Natural killer cell (primary cell): ENCODE measurements around the gene CBY1. TPM values are rescaled to one million over a fixed set of nuclear protein-coding genes. Genes with fewer than 3 reads are reported as not detected.

ENCODE experiments used
- ATAC-seq, 3 donors: fragments of 150-1000 bp in 2 of 3; fragments of 200-7000 bp in 1 of 3; cut with Tn5 transposase; 1 replicate in 1 of 3; 2 replicates in 2 of 3; pipeline ENCODE4 v1.10.0; 2021; ENCODE audit warnings: mild to moderate bottlenecking in 2 of 3, moderate library complexity in 2 of 3
- DNase-seq, 2 donors: peaks; one replicate each; pipeline versions ENCODE4 v3.0.0 to v3.0.0-alpha.2; 2013 to 2021; ENCODE audit warnings: mixed read lengths in 1 of 2
- H3K27ac ChIP-seq: one replicate; pipeline ENCODE4 v1.5.1; 2013; ENCODE audit warnings: mild to moderate bottlenecking, low read length
- H3K27me3 ChIP-seq: one replicate; pipeline ENCODE4 v1.6.1; 2013; ENCODE audit warnings: low read length; ENCODE audit not compliant: control insufficient read depth, insufficient read depth
- H3K36me3 ChIP-seq: one replicate; pipeline ENCODE4 v1.6.1; 2013; ENCODE audit warnings: low read length; ENCODE audit not compliant: control insufficient read depth, insufficient read depth
- H3K4me1 ChIP-seq: one replicate; pipeline ENCODE4 v1.6.1; 2013; ENCODE audit warnings: low read length; ENCODE audit not compliant: control insufficient read depth, insufficient read depth
- H3K4me3 ChIP-seq: one replicate; pipeline ENCODE4 v1.5.1; 2013; ENCODE audit warnings: low read length
- H3K9me3 ChIP-seq: one replicate; pipeline ENCODE4 v1.6.1; 2013; ENCODE audit warnings: low read length; ENCODE audit not compliant: control insufficient read depth, insufficient read depth
- H3K27ac Mint-ChIP-seq, 2 donors: one replicate each; pipeline ENCODE4 v1.8.0; 2022; ENCODE audit warnings: mild to moderate bottlenecking in 2 of 2, mixed read lengths in 2 of 2, moderate library complexity in 1 of 2
- H3K27me3 Mint-ChIP-seq, 2 donors: one replicate each; pipeline ENCODE4 v1.8.0; 2022; ENCODE audit warnings: low read depth in 2 of 2, mixed read lengths in 2 of 2
- H3K36me3 Mint-ChIP-seq: one replicate; pipeline ENCODE4 v1.8.0; 2022; ENCODE audit warnings: mixed read lengths
- H3K4me1 Mint-ChIP-seq, 2 donors: one replicate each; pipeline ENCODE4 v1.8.0; 2022; ENCODE audit warnings: mixed read lengths in 2 of 2
- H3K4me3 Mint-ChIP-seq: one replicate; pipeline ENCODE4 v1.8.0; 2022; ENCODE audit warnings: mild to moderate bottlenecking, moderate library complexity, mixed read lengths
- H3K9me3 Mint-ChIP-seq, 2 donors: one replicate each; pipeline ENCODE4 v1.8.0; 2022; ENCODE audit warnings: mixed read lengths in 2 of 2
- WGBS: methylation state at CpG from one replicate; pipeline ENCODE4 v1.1.7; 2013; ENCODE audit warnings: missing lambda C conversion rate; ENCODE audit not compliant: insufficient coverage; 5-methylcytosine and 5-hydroxymethylcytosine counted together
- intact Hi-C: fragments of 100-400 bp; cut with micrococcal nuclease; formaldehyde crosslinking; loops from one replicate; pipeline ENCODE4 v1.14.2; 2022
- total RNA-seq, 4 donors: library from RNA; stranded (reverse); fragments of 120-200 nt in 1 of 4; gene quantifications; one replicate each; pipeline versions ENCODE4 v1.2.3 to v1.2.4, GENCODE V29; 2013 to 2022
- TF ChIP-seq, protein P1 (sequence below): fragments of 200-600 bp; IDR thresholded peaks from one replicate; pipeline ENCODE4 v1.8.0; 2022; ENCODE audit warnings: antibody characterized with exemption

The CBY1 gene
- total RNA-seq, 3 donors from 2014 or later (not counting 1 experiment from before 2014, with no cell fraction given): 8.2 to 10.9 (median 10.8) TPM

DNA sequence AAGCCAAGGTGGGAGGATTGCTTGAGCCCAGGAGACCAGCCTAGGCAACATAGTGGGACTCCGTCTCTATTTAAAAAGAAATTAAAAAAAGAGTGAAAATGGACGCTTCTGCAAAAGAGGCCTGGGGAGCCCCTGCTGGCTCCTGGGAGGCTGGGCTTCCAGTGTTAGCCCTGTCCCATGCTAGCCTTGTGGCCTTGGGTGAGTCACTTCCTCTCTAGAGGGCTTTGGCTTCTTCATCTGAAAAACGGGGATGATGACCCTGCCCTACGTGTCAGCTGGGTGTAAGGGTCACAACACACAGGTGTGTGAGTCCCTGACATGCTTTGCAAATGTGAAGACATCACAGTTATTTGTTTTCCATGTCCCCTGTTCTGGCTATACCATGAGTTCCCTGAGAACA is 33.1 kb upstream of the CBY1 start:
- Histone ChIP-seq H3K4me3 (no peak overlapping the region), H3K27ac (no peak overlapping the region), H3K27me3 (no peaks in the 10 kb centered on the region), H3K36me3 (no peaks in the 10 kb centered on the region), H3K9me3 (no peaks in the 10 kb centered on the region), H3K4me1 (no peaks in the 10 kb centered on the region)
- intact Hi-C loops: no loop called here
- Mint-ChIP-seq H3K36me3 (peaks cover 5% of the 10 kb centered on the region), H3K9me3 (peaks cover under 1 to 1% of the 10 kb centered on the region in 2 donors), H3K27ac (no peak overlapping the region), H3K4me1 (no peaks in the 10 kb centered on the region), H3K27me3 (peaks cover 5 to 7% of the 10 kb centered on the region in 2 donors), H3K4me3 (no peak overlapping the region)
- TF ChIP-seq, protein P1, sequence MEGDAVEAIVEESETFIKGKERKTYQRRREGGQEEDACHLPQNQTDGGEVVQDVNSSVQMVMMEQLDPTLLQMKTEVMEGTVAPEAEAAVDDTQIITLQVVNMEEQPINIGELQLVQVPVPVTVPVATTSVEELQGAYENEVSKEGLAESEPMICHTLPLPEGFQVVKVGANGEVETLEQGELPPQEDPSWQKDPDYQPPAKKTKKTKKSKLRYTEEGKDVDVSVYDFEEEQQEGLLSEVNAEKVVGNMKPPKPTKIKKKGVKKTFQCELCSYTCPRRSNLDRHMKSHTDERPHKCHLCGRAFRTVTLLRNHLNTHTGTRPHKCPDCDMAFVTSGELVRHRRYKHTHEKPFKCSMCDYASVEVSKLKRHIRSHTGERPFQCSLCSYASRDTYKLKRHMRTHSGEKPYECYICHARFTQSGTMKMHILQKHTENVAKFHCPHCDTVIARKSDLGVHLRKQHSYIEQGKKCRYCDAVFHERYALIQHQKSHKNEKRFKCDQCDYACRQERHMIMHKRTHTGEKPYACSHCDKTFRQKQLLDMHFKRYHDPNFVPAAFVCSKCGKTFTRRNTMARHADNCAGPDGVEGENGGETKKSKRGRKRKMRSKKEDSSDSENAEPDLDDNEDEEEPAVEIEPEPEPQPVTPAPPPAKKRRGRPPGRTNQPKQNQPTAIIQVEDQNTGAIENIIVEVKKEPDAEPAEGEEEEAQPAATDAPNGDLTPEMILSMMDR: no peak
- DNase-seq (no peak), ATAC-seq (no peak)
- 77% methylated on average over 4 of the region's 4 CpGs for WGBS

DNA sequence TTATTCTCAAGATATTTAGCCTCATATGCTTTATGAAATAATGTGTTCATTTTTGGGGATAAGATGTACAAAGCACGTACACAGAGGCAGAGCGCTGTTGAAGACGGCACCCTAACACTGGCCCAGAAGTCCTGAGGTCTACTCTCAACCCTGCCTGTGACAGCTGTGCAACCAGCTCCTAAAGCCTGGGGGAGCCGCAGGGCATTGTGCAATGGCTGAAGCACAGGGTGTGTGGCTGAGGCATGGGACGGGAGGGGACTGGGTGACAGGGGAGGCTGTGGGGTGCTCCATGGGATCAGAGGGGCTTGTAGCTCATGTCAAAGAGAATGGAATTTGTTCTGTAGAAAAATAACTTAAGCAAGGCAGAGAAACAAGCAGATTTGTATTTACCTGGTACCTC is 28.0 kb upstream of the CBY1 start:
- no peak overlapping the region for H3K4me3 ChIP-seq
- no peaks in the 10 kb centered on the region for H3K9me3 Mint-ChIP-seq
- no peak for DNase-seq
- H3K27me3 Mint-ChIP-seq: no peaks in the 10 kb centered on the region
- H3K27me3 ChIP-seq: no peaks in the 10 kb centered on the region
- TF ChIP-seq, protein P1: no peak
- no peaks in the 10 kb centered on the region for H3K36me3 ChIP-seq
- no peaks in the 10 kb centered on the region for H3K36me3 Mint-ChIP-seq
- H3K4me1 Mint-ChIP-seq: peaks cover 11 to 13% of the 10 kb centered on the region in 2 donors
- intact Hi-C loops: no loop called here
- no peak overlapping the region for H3K4me3 Mint-ChIP-seq
- H3K27ac ChIP-seq: no peak overlapping the region
- WGBS: 91% methylated on average over 5 of the region's 5 CpGs
- peak in 1 of 3 donors; percentile 21 for ATAC-seq
- no peak overlapping the region for H3K27ac Mint-ChIP-seq
- peaks cover 8% of the 10 kb centered on the region for H3K4me1 ChIP-seq
- no peaks in the 10 kb centered on the region for H3K9me3 ChIP-seq

DNA sequence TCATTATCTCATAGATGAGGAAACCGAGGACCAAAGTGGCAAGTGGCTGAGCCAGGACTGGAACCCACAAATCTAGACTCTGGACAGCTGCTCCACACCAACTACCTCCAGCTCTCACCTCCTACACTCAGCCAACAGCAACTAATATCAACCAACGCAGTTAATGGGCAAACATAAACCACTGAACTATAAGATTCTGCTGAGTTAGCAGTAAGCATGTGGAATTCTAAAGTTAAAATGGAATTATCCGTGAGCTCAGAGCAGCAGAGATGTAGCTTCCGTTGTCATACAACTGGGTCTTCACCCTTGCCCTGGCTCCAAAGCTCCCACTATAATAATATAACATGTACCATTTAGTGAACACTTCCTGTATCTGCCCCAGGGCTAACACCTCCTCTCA is 27.3 kb upstream of the CBY1 start:
- Mint-ChIP-seq H3K4me3 (no peak overlapping the region), H3K36me3 (no peaks in the 10 kb centered on the region), H3K27ac (no peak overlapping the region), H3K27me3 (no peaks in the 10 kb centered on the region), H3K4me1 (peaks cover 11 to 13% of the 10 kb centered on the region in 2 donors), H3K9me3 (no peaks in the 10 kb centered on the region)
- Histone ChIP-seq H3K9me3 (no peaks in the 10 kb centered on the region), H3K4me3 (no peak overlapping the region), H3K4me1 (peaks cover 8% of the 10 kb centered on the region), H3K36me3 (no peaks in the 10 kb centered on the region), H3K27ac (no peak overlapping the region), H3K27me3 (no peaks in the 10 kb centered on the region)
- DNase-seq: no peak
- intact Hi-C loops: no loop called here
- ATAC-seq: no peak
- WGBS: 79% methylated on average over 4 of the region's 4 CpGs
- TF ChIP-seq, protein P1: no peak

DNA sequence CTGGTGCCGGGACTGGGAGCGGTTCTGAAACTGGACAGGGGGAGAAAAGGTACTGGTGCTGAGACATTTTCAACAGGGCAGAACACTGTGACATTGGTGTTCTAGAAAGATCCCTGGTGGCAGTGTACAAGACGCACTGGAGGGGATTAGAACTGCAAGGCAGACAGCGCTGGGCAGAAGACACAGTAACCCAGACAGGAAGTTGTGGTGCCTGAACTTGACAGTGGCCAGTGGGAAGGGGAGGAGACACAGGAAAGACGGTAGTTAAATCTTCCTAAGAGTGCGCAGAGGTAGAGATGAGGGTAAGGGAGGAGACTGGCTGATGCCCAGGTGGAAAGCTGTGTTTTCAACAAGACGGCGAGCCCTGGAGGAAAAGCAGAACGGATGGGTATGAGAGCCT is 24.7 kb upstream of the CBY1 start:
- H3K27me3 ChIP-seq: no peaks in the 10 kb centered on the region
- 51% methylated on average over 9 of the region's 9 CpGs for WGBS
- H3K9me3 Mint-ChIP-seq: no peaks in the 10 kb centered on the region
- peak overlapping the region in 1 of 2 donors; percentile 10 for H3K27ac Mint-ChIP-seq
- H3K27ac ChIP-seq: no peak overlapping the region
- H3K27me3 Mint-ChIP-seq: peaks cover 0 to 4% of the 10 kb centered on the region in 2 donors
- H3K4me3 Mint-ChIP-seq: peak overlapping the region; percentile 36
- intact Hi-C loops: no loop called here
- peaks cover 11 to 13% of the 10 kb centered on the region in 2 donors for H3K4me1 Mint-ChIP-seq
- H3K36me3 Mint-ChIP-seq: no peaks in the 10 kb centered on the region
- TF ChIP-seq, protein P1: no peak
- no peaks in the 10 kb centered on the region for H3K36me3 ChIP-seq
- DNase-seq: no peak
- ATAC-seq: peak in 2 of 3 donors; percentile 58 to 74
- no peaks in the 10 kb centered on the region for H3K9me3 ChIP-seq
- H3K4me1 ChIP-seq: peaks cover 8% of the 10 kb centered on the region
- no peak overlapping the region for H3K4me3 ChIP-seq
